Fibroblast of mammary gland (primary cell): ENCODE data around the gene POLE4.

Experiments
- DNase-seq: peaks from one replicate; pipeline ENCODE4 v3.0.0-alpha.2; 2010; ENCODE audit warnings: low read depth
- H3K4me3 ChIP-seq: 2 replicates; pipeline ENCODE4 v1.5.1; 2011; ENCODE audit warnings: low read depth, mild to moderate bottlenecking, low read length, moderate library complexity; ENCODE audit not compliant: control insufficient read depth
- CTCF ChIP-seq: conservative IDR thresholded peaks from 2 replicates; pipeline ENCODE4 v1.5.1; 2011; ENCODE audit warnings: low read depth, low read length, inconsistent platforms; ENCODE audit not compliant: control insufficient read depth, insufficient read depth

Gene POLE4

GRCh38 chr2:74966887-74967286 lies 8.4 kb downstream of the POLE4 start:
- no peak overlapping the region for H3K4me3 ChIP-seq
- TF ChIP-seq CTCF = no peak
- no peak for DNase-seq

- DNase-seq = no peak
- H3K4me3 ChIP-seq = no peak overlapping the region
- TF ChIP-seq CTCF = no peak
Measured at GRCh38 chr2:74975016-74975415, 16.6 kb downstream of the POLE4 start.

GRCh38 chr2:74979844-74980243 lies 21.4 kb downstream of the POLE4 start:
- no peak for TF ChIP-seq CTCF
- H3K4me3 ChIP-seq = no peak overlapping the region
- no peak for DNase-seq

GRCh38 chr2:74982577-74982976 lies 24.1 kb downstream of the POLE4 start:
- TF ChIP-seq CTCF = no peak
- peak; percentile 16 for DNase-seq
- H3K4me3 ChIP-seq = no peak overlapping the region

GRCh38 chr2:74983631-74984392 lies 25.4 kb downstream of the POLE4 start:
- DNase-seq = no peak
- H3K4me3 ChIP-seq = no peak overlapping the region
- TF ChIP-seq CTCF = no peak

GRCh38 chr2:74984947-74985637 lies 26.6 kb downstream of the POLE4 start:
- no peak for TF ChIP-seq CTCF
- DNase-seq = no peak
- no peak overlapping the region for H3K4me3 ChIP-seq
